Astrocyte of the cerebellum (primary cell): ENCODE results near the gene RFK.
A peak's percentile ranks its signal among the peaks of the same experiment; 100 is the strongest.

ENCODE experiments used
- DNase-seq: peaks from one replicate; pipeline ENCODE4 v3.0.0-alpha.2; 2011; ENCODE audit warnings: low read depth
- H3K4me3 ChIP-seq: 2 replicates; pipeline ENCODE4 v1.5.1; 2011; ENCODE audit warnings: mild to moderate bottlenecking, low read depth, low read length, moderate library complexity
- CTCF ChIP-seq: IDR thresholded peaks from 2 replicates; pipeline ENCODE4 v1.5.1; 2012; ENCODE audit warnings: low read length, low read depth, moderate library complexity, mild to moderate bottlenecking; ENCODE audit errors: missing control alignments
- in situ Hi-C: cut with HindIII; loops from 2 replicates; pipeline ENCODE4 v1.10.0; 2017; ENCODE audit warnings: low sequenced_read_pairs

Gene RFK

DNA sequence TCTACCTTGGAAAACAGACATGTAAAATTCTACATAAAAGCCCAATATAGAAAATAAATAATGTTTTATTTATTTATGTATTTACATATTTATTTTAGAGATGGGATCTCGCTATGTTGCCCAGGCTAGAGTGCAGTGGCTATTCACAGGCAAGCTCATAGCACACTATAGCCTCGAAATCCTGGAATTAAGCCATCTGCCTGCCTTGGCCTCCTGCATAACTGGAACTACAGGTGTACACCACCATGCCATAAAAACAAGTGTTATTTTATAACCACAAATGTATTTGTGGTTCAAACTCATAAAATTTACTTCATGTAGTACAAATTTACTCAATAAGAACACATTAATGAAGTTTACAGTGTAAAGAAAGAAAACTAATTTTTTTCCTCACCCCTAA is 7.0 kb upstream of the RFK start:
- no peak overlapping the region for H3K4me3 ChIP-seq
- no peak for TF ChIP-seq CTCF
- DNase-seq, result no peak
- in situ Hi-C loops, result no loop called here

GRCh38 chr9:76400534-76401096 is 6.4 kb upstream of the RFK start:
- H3K4me3 ChIP-seq, result no peak overlapping the region
- no peak for DNase-seq
- TF ChIP-seq CTCF, result no peak
- in situ Hi-C loops, result no loop called here

DNA sequence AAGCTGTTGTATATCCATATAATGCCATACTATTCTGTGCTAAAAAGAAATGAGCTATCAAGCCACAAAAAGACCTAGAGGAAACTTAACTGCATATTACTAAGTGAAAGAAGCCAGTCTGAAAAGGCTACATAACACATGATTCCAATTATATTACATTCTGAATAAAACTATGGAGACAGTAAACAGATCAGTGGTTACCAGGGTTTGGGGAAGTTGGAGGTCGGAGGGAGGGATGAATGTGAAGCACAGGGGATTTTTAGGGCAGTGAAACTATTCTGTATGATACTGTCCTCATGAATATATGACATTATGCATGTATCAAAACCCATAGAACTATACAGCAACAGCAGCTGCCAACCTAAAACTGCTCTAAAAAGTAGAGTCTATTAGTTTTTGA is 5.6 kb upstream of the RFK start:
- no peak for DNase-seq
- no peak for TF ChIP-seq CTCF
- in situ Hi-C loops, result no loop called here
- no peak overlapping the region for H3K4me3 ChIP-seq

DNA sequence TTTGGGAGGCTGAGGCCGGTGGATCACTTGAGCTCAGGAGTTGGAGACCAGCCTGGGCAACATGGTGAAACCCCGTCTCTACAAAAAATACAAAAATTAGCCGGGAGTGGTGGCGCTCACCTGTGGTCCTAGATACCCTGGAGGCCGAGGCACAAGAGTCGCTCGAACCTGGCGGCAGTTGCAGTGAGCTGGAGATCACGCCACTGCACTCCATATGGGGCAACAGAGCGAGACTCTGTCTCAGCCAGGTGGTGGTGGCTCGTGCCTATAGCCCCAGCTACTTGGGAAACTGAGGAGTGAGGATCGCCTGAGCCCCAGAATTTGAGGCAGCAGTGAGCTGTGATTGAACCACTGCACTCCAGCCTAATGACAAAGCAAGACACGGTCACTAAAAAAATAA is 2.4 kb upstream of the RFK start:
- in situ Hi-C loops, result no loop called here
- DNase-seq, result no peak
- TF ChIP-seq CTCF, result no peak
- H3K4me3 ChIP-seq, result no peak overlapping the region

DNA sequence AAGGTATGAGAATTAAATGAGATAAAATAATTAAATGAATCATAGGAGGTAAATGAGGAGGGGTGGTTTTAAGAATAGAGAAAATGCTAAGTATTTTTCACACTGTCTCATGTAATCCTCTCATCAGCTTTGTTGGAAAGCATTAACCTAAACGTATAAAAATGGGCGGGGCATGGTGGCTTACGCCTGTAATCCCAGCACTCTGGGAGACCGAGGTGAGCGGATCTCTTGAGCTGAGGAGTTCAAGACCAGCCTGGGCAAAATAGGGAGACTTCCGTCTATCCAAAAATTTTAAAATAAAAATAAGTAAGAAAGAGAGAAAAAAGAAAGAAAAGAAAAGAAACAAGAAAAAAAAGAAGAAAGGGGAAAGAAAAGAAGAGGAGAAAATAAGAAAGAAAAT is 1.9 kb upstream of the RFK start:
- in situ Hi-C loops, result no loop called here
- no peak for DNase-seq
- no peak overlapping the region for H3K4me3 ChIP-seq
- TF ChIP-seq CTCF, result no peak

DNA sequence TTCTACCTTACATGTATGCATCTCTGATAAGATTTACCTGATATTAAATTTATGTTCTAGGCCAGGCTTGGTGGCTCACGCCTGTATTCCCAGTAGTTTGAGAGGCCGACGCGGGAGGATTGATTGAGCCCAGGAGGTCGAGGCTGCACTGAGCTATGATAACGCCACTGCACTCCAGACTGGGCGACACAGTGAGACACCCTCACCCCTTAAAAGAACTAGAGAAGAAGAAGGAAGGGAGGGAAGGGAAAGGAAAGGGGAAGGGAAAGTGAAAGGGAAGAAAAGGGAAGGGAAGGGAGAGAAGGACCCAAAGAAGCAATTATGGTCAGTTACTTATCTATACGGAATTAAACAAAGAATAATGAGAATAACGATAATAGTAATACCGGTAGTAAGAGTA is 1.2 kb upstream of the RFK start:
- no peak overlapping the region for H3K4me3 ChIP-seq
- no peak for TF ChIP-seq CTCF
- DNase-seq, result no peak
- in situ Hi-C loops, result no loop called here

DNA sequence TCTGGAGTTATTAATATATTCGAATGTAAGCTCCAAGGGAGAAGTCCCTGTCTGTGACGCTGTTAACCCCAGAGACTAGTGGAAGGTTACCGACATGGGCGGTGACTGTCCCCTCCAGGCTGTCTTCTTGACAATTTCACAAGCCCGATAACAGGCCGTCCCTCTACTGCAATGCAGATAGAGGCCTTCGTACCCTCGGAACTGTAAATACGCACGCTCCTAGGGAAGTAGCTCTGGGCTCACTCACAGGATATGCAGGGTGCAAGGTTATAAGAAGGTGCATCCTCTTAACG is 680 bp upstream of the RFK start:
- DNase-seq, result no peak
- in situ Hi-C loops, result no loop called here

More for the DNA sequence above, 680 bp upstream of the RFK start:
- TF ChIP-seq CTCF, result no peak
- H3K4me3 ChIP-seq, result peak overlapping the region; percentile 86
